Measurements from ENCODE around the gene INF2. TPM values are rescaled to one million over a fixed set of nuclear protein-coding genes. Genes with fewer than 3 reads are reported as not detected.
"Not testable (repeated sequence)": the region's sequence is repeated elsewhere in the genome, so short reads cannot be mapped to it uniquely, and the experiment has no call there.

Gene INF2
- total and polyA plus RNA-seq, 4 donors = 13.1 to 51.6 (median 25.5) TPM

DNA sequence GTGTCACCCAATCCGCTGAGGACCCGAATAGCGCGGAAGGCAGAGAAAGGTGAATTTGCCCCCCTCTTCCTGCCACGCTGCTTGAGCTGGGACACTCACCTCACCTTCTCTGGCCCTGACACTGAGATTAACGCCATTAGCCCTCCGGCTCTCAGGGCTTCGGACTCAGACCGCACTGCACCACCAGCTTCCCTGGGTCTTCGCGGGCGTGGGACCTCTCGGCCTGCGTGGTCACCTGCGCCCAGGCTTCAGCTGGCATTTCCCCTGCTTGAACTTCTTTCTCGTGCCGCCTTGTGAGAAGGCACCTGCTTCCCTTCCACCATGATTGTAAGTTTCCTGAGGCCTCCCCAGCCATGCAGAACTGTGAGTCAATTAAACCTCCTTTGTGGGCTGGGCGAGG, 26.9 kb upstream of the INF2 start:
- DNase-seq (ENCODE audit: low spot score); H3K9ac ChIP-seq (ENCODE audit: low read depth in 1 of 2, low read length in 2 of 2); H3K36me3 ChIP-seq (ENCODE audit: control insufficient read depth in 4 of 4, insufficient read depth in 3 of 4, low read depth in 1 of 4, low read length in 3 of 4); H3K27me3 ChIP-seq (ENCODE audit: control insufficient read depth in 4 of 4, insufficient read depth in 4 of 4, low read length in 3 of 4); H3K9me3 ChIP-seq (ENCODE audit: control insufficient read depth in 4 of 4, low read length in 3 of 4); H3K4me3 ChIP-seq (ENCODE audit: low read depth in 1 of 3, low read length in 3 of 3); H3K27ac ChIP-seq (ENCODE audit: low read depth in 1 of 2, low read length in 2 of 2): not testable (repeated sequence)
- peaks cover 5 to 18% (median 7%) of the 10 kb centered on the region in 4 donors for H3K4me1 ChIP-seq (ENCODE audit: control insufficient read depth in 4 of 4, insufficient read depth in 4 of 4, low read length in 3 of 4)
- 98% methylated on average over 18 of the region's 18 CpGs for WGBS

DNA sequence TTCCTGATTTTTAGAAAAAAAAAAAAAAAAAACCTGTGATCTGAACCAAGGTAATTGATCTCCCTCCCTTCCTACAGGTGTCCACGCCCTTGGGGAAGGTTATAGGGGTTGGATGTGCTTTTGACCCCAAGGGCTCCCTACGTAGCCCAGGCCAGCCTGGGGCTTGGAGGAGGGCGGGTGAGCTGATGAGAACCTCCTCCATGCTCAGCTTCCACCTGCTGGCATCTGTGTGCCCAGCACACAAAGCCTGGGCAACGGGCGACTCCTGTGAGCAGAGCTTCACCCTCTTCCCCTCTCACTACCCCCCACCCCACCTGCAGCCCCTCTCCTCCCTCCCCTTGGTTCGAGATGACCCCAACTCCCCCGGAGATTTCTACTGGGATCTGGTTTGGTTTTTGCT, 25.3 kb upstream of the INF2 start:
- no peak overlapping the region for H3K9ac ChIP-seq (ENCODE audit: low read depth in 1 of 2, low read length in 2 of 2)
- peaks cover 0 to 5% (median 0%) of the 10 kb centered on the region in 4 donors for H3K4me1 ChIP-seq (ENCODE audit: control insufficient read depth in 4 of 4, insufficient read depth in 4 of 4, low read length in 3 of 4)
- no peak for DNase-seq (ENCODE audit: low spot score)
- H3K36me3 ChIP-seq (ENCODE audit: control insufficient read depth in 4 of 4, insufficient read depth in 3 of 4, low read depth in 1 of 4, low read length in 3 of 4) = no peaks in the 10 kb centered on the region
- no peaks in the 10 kb centered on the region for H3K9me3 ChIP-seq (ENCODE audit: control insufficient read depth in 4 of 4, low read length in 3 of 4)
- no peaks in the 10 kb centered on the region for H3K27me3 ChIP-seq (ENCODE audit: control insufficient read depth in 4 of 4, insufficient read depth in 4 of 4, low read length in 3 of 4)
- H3K4me3 ChIP-seq (ENCODE audit: low read depth in 1 of 3, low read length in 3 of 3) = no peak overlapping the region
- TF ChIP-seq, protein P1, sequence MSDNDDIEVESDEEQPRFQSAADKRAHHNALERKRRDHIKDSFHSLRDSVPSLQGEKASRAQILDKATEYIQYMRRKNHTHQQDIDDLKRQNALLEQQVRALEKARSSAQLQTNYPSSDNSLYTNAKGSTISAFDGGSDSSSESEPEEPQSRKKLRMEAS (IDR thresholded peaks at IDR 0.05) = no peak
- TF ChIP-seq FOXA1 (IDR thresholded peaks at IDR 0.05) = no peak
- no peak for TF ChIP-seq TAF1 (conservative IDR thresholded peaks at IDR 0.05)
- no peak for TF ChIP-seq FOXA2 (IDR thresholded peaks at IDR 0.05)
- TF ChIP-seq RAD21 (IDR thresholded peaks at IDR 0.05) = no peak
- TF ChIP-seq EGR1 (IDR thresholded peaks at IDR 0.05; ENCODE audit: low read depth in 2 of 2) = no peak
- TF ChIP-seq, protein P2, sequence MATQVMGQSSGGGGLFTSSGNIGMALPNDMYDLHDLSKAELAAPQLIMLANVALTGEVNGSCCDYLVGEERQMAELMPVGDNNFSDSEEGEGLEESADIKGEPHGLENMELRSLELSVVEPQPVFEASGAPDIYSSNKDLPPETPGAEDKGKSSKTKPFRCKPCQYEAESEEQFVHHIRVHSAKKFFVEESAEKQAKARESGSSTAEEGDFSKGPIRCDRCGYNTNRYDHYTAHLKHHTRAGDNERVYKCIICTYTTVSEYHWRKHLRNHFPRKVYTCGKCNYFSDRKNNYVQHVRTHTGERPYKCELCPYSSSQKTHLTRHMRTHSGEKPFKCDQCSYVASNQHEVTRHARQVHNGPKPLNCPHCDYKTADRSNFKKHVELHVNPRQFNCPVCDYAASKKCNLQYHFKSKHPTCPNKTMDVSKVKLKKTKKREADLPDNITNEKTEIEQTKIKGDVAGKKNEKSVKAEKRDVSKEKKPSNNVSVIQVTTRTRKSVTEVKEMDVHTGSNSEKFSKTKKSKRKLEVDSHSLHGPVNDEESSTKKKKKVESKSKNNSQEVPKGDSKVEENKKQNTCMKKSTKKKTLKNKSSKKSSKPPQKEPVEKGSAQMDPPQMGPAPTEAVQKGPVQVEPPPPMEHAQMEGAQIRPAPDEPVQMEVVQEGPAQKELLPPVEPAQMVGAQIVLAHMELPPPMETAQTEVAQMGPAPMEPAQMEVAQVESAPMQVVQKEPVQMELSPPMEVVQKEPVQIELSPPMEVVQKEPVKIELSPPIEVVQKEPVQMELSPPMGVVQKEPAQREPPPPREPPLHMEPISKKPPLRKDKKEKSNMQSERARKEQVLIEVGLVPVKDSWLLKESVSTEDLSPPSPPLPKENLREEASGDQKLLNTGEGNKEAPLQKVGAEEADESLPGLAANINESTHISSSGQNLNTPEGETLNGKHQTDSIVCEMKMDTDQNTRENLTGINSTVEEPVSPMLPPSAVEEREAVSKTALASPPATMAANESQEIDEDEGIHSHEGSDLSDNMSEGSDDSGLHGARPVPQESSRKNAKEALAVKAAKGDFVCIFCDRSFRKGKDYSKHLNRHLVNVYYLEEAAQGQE (IDR thresholded peaks at IDR 0.05) = no peak
- no peak for TF ChIP-seq JUND (IDR thresholded peaks at IDR 0.05)
- TF ChIP-seq, protein P3, sequence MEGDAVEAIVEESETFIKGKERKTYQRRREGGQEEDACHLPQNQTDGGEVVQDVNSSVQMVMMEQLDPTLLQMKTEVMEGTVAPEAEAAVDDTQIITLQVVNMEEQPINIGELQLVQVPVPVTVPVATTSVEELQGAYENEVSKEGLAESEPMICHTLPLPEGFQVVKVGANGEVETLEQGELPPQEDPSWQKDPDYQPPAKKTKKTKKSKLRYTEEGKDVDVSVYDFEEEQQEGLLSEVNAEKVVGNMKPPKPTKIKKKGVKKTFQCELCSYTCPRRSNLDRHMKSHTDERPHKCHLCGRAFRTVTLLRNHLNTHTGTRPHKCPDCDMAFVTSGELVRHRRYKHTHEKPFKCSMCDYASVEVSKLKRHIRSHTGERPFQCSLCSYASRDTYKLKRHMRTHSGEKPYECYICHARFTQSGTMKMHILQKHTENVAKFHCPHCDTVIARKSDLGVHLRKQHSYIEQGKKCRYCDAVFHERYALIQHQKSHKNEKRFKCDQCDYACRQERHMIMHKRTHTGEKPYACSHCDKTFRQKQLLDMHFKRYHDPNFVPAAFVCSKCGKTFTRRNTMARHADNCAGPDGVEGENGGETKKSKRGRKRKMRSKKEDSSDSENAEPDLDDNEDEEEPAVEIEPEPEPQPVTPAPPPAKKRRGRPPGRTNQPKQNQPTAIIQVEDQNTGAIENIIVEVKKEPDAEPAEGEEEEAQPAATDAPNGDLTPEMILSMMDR (IDR thresholded peaks at IDR 0.05; ENCODE audit: low read depth, low read length, missing input control) = no peak
- no peak for TF ChIP-seq GABPA (IDR thresholded peaks at IDR 0.05 in 1 of 2, conservative IDR thresholded peaks at IDR 0.05 in 1 of 2)
- TF ChIP-seq RXRA (IDR thresholded peaks at IDR 0.05) = no peak
- no peak for TF ChIP-seq HNF4G (IDR thresholded peaks at IDR 0.05)
- TF ChIP-seq NR2F2 (IDR thresholded peaks at IDR 0.05) = no peak
- no peak for TF ChIP-seq SP1 (IDR thresholded peaks at IDR 0.05)
- no peak for TF ChIP-seq HNF4A (conservative IDR thresholded peaks at IDR 0.05)
- TF ChIP-seq YY1 (IDR thresholded peaks at IDR 0.05) = no peak
- TF ChIP-seq, protein P4, sequence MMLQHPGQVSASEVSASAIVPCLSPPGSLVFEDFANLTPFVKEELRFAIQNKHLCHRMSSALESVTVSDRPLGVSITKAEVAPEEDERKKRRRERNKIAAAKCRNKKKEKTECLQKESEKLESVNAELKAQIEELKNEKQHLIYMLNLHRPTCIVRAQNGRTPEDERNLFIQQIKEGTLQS (IDR thresholded peaks at IDR 0.05) = no peak
- TF ChIP-seq, protein P5, sequence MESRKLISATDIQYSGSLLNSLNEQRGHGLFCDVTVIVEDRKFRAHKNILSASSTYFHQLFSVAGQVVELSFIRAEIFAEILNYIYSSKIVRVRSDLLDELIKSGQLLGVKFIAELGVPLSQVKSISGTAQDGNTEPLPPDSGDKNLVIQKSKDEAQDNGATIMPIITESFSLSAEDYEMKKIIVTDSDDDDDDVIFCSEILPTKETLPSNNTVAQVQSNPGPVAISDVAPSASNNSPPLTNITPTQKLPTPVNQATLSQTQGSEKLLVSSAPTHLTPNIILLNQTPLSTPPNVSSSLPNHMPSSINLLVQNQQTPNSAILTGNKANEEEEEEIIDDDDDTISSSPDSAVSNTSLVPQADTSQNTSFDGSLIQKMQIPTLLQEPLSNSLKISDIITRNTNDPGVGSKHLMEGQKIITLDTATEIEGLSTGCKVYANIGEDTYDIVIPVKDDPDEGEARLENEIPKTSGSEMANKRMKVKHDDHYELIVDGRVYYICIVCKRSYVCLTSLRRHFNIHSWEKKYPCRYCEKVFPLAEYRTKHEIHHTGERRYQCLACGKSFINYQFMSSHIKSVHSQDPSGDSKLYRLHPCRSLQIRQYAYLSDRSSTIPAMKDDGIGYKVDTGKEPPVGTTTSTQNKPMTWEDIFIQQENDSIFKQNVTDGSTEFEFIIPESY (IDR thresholded peaks at IDR 0.05) = no peak
- 81% methylated on average over 7 of the region's 7 CpGs for WGBS
- H3K27ac ChIP-seq (ENCODE audit: low read depth in 1 of 2, low read length in 2 of 2) = no peak overlapping the region
